HepG2 (cell line): ENCODE results near the gene EGLN2. TPM values are rescaled to one million over a fixed set of nuclear protein-coding genes. Genes with fewer than 3 reads are reported as not detected.
A peak's percentile ranks its signal among the peaks of the same experiment; 100 is the strongest.
"Not testable (repeated sequence)": the region's sequence is repeated elsewhere in the genome, so short reads cannot be mapped to it uniquely, and the experiment has no call there.

Source experiments
- ATAC-seq: fragments of 200-7000 bp; cut with Tn5 transposase; 3 replicates; pipeline ENCODE4 v1.9.1; 2020; ENCODE audit warnings: mild to moderate bottlenecking, moderate library complexity
- BruUV-seq: library from RNA; stranded (reverse); fragments of 400-500 nt; replicated peaks from 2 replicates; lab custom pipeline; 2021; lab: Mats Ljungman, UMichigan
- CTCF ChIA-PET: fragments of 300-600 bp; formaldehyde crosslinking; extraction: SDS; loops from one replicate; lab custom pipeline; 2021; ENCODE audit warnings: low total read pairs, inconsistent platforms, low intra/inter-chr PET ratio; lab: Yijun Ruan, JAX
- POLR2A ChIA-PET: fragments of 350-600 bp; sonication (Branson Sonifier 250); formaldehyde crosslinking; loops from one replicate; lab custom pipeline; 2020; ENCODE audit warnings: antibody characterized with exemption, inconsistent platforms; lab: Yijun Ruan, JAX
- DNase-seq: peaks from one replicate; pipeline ENCODE4 v3.0.0-alpha.2; 2015; ENCODE audit warnings: low spot score
- FAIRE-seq: peaks from 3 replicates; lab custom pipeline; 2011; peaks lifted over from hg19 to GRCh38; lab: Jason Lieb, UNC
- H2AFZ ChIP-seq: one replicate; pipeline ENCODE4 v1.6.1; 2011; ENCODE audit warnings: low read length, inconsistent platforms
- H3K27ac ChIP-seq: fragments of 300-600 bp; 3 replicates; pipeline ENCODE4 v1.8.0; 2011; ENCODE audit warnings: mixed run types, mild to moderate bottlenecking, mixed read lengths, low read length, inconsistent platforms; ENCODE audit not compliant: insufficient read depth; ENCODE audit errors: extremely low read length
- H3K27me3 ChIP-seq, 2 experiments: fragments of 200-600 bp in 1 of 2; 2 replicates in 1 of 2; 3 replicates in 1 of 2; pipeline versions ENCODE4 v1.6.0 to v1.8.0; 2011; ENCODE audit warnings: low read length in 2 of 2, mild to moderate bottlenecking in 2 of 2, moderate library complexity in 2 of 2, inconsistent platforms in 1 of 2; ENCODE audit not compliant: insufficient read depth in 2 of 2, control insufficient read depth in 1 of 2
- H3K36me3 ChIP-seq, 2 experiments: fragments of 200-600 bp in 1 of 2; replicated peaks in 1 of 2; 2 replicates in 1 of 2; 3 replicates in 1 of 2; pipeline versions ENCODE4 v1.5.1 to v1.8.0; 2011; ENCODE audit warnings: low read length in 2 of 2, inconsistent platforms in 1 of 2; ENCODE audit not compliant: insufficient read depth in 2 of 2, control insufficient read depth in 1 of 2
- H3K4me1 ChIP-seq: 2 replicates; pipeline ENCODE4 v1.5.1; 2012; ENCODE audit warnings: low read length, inconsistent platforms; ENCODE audit not compliant: insufficient read depth
- H3K4me2 ChIP-seq: 2 replicates; pipeline ENCODE4 v1.6.0; 2011; ENCODE audit warnings: low read depth, low read length, inconsistent platforms
- H3K4me3 ChIP-seq, 3 experiments: fragments of 200-600 bp in 1 of 3; sonication (generic), shearing (Covaris generic) in 1 of 3; replicated peaks in 1 of 3; 2 replicates each; pipeline ENCODE4 v1.5.1; 2011 to 2016; ENCODE audit warnings: low read length in 3 of 3, inconsistent platforms in 2 of 3, low read depth in 2 of 3, mild to moderate bottlenecking in 2 of 3, control low read depth in 1 of 3, mixed read lengths in 1 of 3; ENCODE audit not compliant: insufficient read depth in 1 of 3
- H3K79me2 ChIP-seq: one replicate; pipeline ENCODE4 v1.6.1; 2011; ENCODE audit warnings: low read length, inconsistent platforms; ENCODE audit not compliant: insufficient read depth
- H3K9ac ChIP-seq: 2 replicates; pipeline ENCODE4 v1.6.0; 2011; ENCODE audit warnings: mild to moderate bottlenecking, low read depth, low read length, inconsistent platforms; ENCODE audit not compliant: insufficient read depth
- H3K9me3 ChIP-seq: 2 replicates; pipeline ENCODE4 v1.5.1; 2012; ENCODE audit warnings: mild to moderate bottlenecking, low read length
- H4K20me1 ChIP-seq: 2 replicates; pipeline ENCODE4 v1.6.0; 2011; ENCODE audit warnings: inconsistent platforms, mild to moderate bottlenecking, low read length, moderate library complexity; ENCODE audit not compliant: insufficient read depth
- KDM5B ChIP-seq: sonication (generic); formaldehyde crosslinking; IDR thresholded peaks from 2 replicates; pipeline ENCODE4 v1.4.0; 2020; ENCODE audit warnings: missing genetic modification reagents, mild to moderate bottlenecking, borderline replicate concordance
- MTF1 ChIP-seq: sonication (generic); formaldehyde crosslinking; IDR thresholded peaks from 2 replicates; pipeline ENCODE4 v1.5.0; 2020; ENCODE audit warnings: missing genetic modification reagents
- POLR2G ChIP-seq: fragments of 200-400 bp; formaldehyde crosslinking; IDR thresholded peaks from 2 replicates; pipeline ENCODE4 v1.6.1; 2018; ENCODE audit warnings: mild to moderate bottlenecking, low read depth, low read length, moderate library complexity
- PRDM4 ChIP-seq: sonication (generic); formaldehyde crosslinking; IDR thresholded peaks from 2 replicates; pipeline ENCODE4 v1.9.0; 2021; ENCODE audit warnings: missing genetic modification reagents, borderline replicate concordance
- TFDP1 ChIP-seq: IDR thresholded peaks from 2 replicates; pipeline ENCODE4 v1.6.1; 2016; ENCODE audit warnings: missing compliant biosample characterization, missing genetic modification reagents, borderline replicate concordance
- ZBTB49 ChIP-seq: sonication (generic); formaldehyde crosslinking; IDR thresholded peaks from 2 replicates; pipeline ENCODE4 v1.4.0; 2020; ENCODE audit warnings: missing genetic modification reagents, borderline replicate concordance
- WGBS: methylation state at CpG from one replicate; pipeline ENCODE4 v1.1.6; 2017; ENCODE audit warnings: low lambda C conversion rate; 5-methylcytosine and 5-hydroxymethylcytosine counted together
- in situ Hi-C: cut with HindIII; loops from 2 replicates; pipeline ENCODE4 v1.10.0; 2017; ENCODE audit warnings: low pct_unique_long_range_greater_than_20kb; ENCODE audit not compliant: extremely low pct_ligation_motif_present
- intact Hi-C: fragments of 100-400 bp; cut with micrococcal nuclease; formaldehyde crosslinking; loops from one replicate; pipeline ENCODE4 v1.10.0; 2022; ENCODE audit not compliant: unreplicated experiment
- polyA plus RNA-seq, 8 experiments: library from polyadenylated mRNA; depleted of rRNA in 3 of 8; stranded (reverse) in 7 of 8; unstranded in 1 of 8; fragments of >200 nt; fragmentation: Illumina TruSeq in 4 of 8; extraction: Trizol in 4 of 8; gene quantifications; 2 replicates each; pipeline versions ENCODE4 v1.2.1 to v1.2.3, GENCODE V29; 2011 to 2016; ENCODE audit warnings: low read depth in 4 of 8, missing spikeins in 1 of 8, mixed read lengths in 1 of 8; ENCODE audit not compliant: insufficient read depth in 1 of 8
- total RNA-seq, 5 experiments: library from RNA; depleted of rRNA; stranded (reverse); fragments of >200 nt; fragmentation: Illumina TruSeq; extraction: Trizol; gene quantifications; 2 replicates each; pipeline ENCODE4 v1.2.3, GENCODE V29; 2016; ENCODE audit warnings: low read depth in 1 of 5
- TF ChIP-seq, protein P1 (sequence below): sonication (generic); formaldehyde crosslinking; IDR thresholded peaks from 2 replicates; pipeline ENCODE4 v1.4.0; 2020; ENCODE audit warnings: mild to moderate bottlenecking, missing genetic modification reagents

Gene EGLN2
- total and polyA plus RNA-seq, 2 of the 13 experiments (the other 11 are each of a cell fraction or from before 2014, with no cell fraction given): 16.5 to 40.8 TPM

- TF ChIP-seq ZBTB49 (no peak), MTF1 (CRISPR knock-in tag) (no peak), KDM5B (CRISPR knock-in tag) (no peak), TFDP1 (no peak), PRDM4 (CRISPR knock-in tag) (no peak), POLR2G (no peak)
- TF ChIP-seq, protein P1, sequence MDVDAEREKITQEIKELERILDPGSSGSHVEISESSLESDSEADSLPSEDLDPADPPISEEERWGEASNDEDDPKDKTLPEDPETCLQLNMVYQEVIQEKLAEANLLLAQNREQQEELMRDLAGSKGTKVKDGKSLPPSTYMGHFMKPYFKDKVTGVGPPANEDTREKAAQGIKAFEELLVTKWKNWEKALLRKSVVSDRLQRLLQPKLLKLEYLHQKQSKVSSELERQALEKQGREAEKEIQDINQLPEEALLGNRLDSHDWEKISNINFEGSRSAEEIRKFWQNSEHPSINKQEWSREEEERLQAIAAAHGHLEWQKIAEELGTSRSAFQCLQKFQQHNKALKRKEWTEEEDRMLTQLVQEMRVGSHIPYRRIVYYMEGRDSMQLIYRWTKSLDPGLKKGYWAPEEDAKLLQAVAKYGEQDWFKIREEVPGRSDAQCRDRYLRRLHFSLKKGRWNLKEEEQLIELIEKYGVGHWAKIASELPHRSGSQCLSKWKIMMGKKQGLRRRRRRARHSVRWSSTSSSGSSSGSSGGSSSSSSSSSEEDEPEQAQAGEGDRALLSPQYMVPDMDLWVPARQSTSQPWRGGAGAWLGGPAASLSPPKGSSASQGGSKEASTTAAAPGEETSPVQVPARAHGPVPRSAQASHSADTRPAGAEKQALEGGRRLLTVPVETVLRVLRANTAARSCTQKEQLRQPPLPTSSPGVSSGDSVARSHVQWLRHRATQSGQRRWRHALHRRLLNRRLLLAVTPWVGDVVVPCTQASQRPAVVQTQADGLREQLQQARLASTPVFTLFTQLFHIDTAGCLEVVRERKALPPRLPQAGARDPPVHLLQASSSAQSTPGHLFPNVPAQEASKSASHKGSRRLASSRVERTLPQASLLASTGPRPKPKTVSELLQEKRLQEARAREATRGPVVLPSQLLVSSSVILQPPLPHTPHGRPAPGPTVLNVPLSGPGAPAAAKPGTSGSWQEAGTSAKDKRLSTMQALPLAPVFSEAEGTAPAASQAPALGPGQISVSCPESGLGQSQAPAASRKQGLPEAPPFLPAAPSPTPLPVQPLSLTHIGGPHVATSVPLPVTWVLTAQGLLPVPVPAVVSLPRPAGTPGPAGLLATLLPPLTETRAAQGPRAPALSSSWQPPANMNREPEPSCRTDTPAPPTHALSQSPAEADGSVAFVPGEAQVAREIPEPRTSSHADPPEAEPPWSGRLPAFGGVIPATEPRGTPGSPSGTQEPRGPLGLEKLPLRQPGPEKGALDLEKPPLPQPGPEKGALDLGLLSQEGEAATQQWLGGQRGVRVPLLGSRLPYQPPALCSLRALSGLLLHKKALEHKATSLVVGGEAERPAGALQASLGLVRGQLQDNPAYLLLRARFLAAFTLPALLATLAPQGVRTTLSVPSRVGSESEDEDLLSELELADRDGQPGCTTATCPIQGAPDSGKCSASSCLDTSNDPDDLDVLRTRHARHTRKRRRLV (CRISPR knock-in tag): no peak
Measured at GRCh38 chr19:40831502-40832430, 32.8 kb downstream of the EGLN2 start (continued).

DNA sequence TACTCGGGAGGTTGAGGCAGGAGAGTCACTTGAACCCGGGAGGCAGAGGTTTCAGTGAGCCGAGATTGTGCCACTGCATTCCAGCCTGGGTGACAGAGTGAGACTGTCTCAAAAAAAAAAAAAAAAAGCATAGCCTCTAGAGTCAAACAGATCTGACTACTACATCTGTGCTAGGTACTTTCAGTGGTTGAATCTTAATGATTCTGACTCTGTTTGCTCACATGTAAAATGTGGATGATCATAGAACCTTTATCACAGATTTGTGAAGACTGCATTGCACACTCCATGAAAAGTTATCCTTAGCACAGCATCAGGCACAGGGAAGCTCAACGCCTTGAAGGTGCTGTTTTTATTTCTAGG, 33.4 kb downstream of the EGLN2 start:
- BruUV-seq: TSS peak; percentile 42
- H3K27ac ChIP-seq: peak overlapping the region; percentile 11

More for the DNA sequence above, 33.4 kb downstream of the EGLN2 start:
- H3K9me3 ChIP-seq, in situ Hi-C loops, H3K4me2 ChIP-seq, FAIRE-seq, H3K79me2 ChIP-seq, CTCF ChIA-PET, H3K4me3 ChIP-seq, ATAC-seq, H3K36me3 ChIP-seq, intact Hi-C loops, H2AFZ ChIP-seq, H3K27me3 ChIP-seq, H3K9ac ChIP-seq, H4K20me1 ChIP-seq, DNase-seq: not testable (repeated sequence)
- WGBS: 30% methylated on average over 4 of the region's 4 CpGs
- H3K4me1 ChIP-seq: peaks cover 19% of the 10 kb centered on the region
- POLR2A ChIA-PET: interaction anchor here (0.9 to 1.4 kb wide), 4 partner anchors 9 to 229 kb away, joined by 3 to 6 read pairs (median 4); partner anchors contain the start of gene RAB4B
